GM21526 (cell line): ENCODE measurements around the gene SMOC2.

Experiments used
- ATAC-seq: cut with Tn5 transposase; IDR thresholded peaks from one replicate; pipeline ENCODE4 v1.9.1; 2021; ENCODE audit warnings: moderate library complexity; ENCODE audit not compliant: unreplicated experiment, low FRiP score

The SMOC2 gene, protein sequence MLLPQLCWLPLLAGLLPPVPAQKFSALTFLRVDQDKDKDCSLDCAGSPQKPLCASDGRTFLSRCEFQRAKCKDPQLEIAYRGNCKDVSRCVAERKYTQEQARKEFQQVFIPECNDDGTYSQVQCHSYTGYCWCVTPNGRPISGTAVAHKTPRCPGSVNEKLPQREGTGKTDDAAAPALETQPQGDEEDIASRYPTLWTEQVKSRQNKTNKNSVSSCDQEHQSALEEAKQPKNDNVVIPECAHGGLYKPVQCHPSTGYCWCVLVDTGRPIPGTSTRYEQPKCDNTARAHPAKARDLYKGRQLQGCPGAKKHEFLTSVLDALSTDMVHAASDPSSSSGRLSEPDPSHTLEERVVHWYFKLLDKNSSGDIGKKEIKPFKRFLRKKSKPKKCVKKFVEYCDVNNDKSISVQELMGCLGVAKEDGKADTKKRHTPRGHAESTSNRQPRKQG

GRCh38 chr6:168440520-168441433 is at the start of gene SMOC2:
SMOC2 (plus strand) TSS chr6:168441184; CDS start chr6:168441371, 187 bp downstream.
- ATAC-seq, result no peak

DNA sequence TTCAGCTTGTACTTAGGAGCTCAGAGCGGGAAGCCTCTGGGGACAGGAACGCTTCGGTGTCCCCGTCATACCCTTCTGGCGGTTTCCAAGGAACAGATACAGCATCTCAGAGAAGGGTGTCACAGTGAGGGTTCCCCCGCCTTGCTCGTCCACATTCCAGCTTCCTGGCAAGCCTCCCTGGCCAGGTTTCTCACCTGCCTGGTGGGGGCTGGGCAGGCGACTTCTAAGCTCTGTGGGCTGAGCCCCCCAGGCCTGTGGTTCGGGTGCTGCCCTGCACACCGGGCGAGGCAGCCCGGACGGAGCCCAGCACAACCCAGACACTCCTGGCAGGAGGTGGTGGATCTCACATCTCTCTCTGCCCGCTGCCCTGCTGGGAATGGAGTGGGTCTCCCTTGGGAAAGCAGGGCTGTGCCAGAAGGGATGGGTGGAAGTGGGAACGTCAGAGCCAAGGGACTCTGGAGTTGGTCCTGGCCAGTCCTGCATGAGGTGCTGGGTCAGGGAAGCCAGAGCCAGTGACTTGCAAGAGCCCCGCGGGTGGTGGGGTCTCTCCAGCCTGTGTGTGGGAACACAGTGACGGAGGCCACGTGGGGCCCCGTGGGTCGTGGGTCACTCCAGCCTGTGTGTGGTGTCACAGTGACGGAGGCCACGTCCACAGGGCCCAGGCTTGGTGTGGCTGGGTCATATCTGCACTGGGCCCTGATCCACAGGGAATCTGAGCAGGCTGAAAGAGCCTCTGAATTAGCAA is 47.7 kb upstream of the SMOC2 start:
- no peak for ATAC-seq

- no peak for ATAC-seq
These were observed 46.4 kb upstream of the SMOC2 start for GRCh38 chr6:168394606-168395005.

DNA sequence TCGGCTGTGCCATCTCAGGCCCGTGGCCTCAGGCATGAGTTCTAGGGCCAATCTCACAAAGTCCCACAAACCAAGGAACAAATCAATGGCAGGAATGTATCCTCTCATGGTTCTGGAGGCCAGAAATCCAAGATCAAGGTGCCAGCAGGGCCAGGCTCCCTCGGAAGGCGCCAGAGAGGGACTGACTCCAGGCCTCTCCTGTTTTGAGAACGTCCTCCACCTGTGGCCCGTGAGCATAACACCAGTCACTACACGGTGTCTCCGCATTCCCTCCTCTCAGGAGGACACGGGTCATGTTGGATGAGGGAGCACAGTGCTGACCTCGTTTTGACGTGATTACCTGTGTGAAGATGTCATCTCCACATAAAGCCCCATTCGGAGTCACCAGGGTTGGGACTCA is 45.0 kb upstream of the SMOC2 start:
- ATAC-seq, result no peak

- no peak for ATAC-seq
These were observed 44.4 kb upstream of the SMOC2 start for GRCh38 chr6:168396561-168396960.

DNA sequence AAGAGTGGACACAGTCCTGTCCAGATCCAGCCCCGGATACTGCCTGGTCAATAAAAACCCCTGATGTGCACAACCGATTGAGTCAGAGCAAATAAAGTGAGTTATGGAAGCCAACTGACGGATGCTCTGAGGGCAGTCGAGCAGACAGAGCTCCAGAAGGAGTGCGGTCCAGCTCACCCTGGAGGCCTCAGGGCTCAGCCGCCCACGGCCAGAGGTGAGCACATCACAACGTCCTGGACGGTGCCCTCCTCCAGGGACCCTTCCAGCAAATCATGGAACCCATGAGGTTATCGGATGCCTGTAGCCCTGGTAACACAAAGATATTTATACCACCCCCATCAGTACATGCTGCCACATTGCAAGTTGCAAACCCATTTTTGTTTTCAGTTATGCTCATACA is 44.0 kb upstream of the SMOC2 start:
- ATAC-seq, result no peak

- ATAC-seq, result no peak
These were observed 40.9 kb upstream of the SMOC2 start for GRCh38 chr6:168400037-168400436.

GRCh38 chr6:168403370-168404005 is 37.5 kb upstream of the SMOC2 start:
- no peak for ATAC-seq

DNA sequence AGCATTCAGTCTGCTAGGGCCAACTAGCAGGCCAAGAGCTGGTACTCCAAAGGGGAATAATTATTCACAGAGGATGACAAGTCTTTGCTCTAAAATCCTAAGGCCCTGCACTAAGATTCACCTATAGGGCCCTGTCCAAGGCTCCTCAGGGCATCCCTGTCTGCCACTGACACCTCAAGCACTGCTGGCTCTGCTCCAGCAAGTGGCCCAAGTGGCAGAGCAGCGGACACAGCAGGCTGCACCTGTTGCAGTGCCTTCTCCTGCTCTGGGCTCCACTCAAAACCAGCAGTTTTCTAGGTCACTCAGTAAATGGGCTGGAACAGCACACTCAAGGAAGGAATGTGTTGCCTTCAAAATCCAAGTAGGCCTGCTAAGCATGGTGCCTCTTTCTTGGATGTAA is 36.4 kb upstream of the SMOC2 start:
- no peak for ATAC-seq

DNA sequence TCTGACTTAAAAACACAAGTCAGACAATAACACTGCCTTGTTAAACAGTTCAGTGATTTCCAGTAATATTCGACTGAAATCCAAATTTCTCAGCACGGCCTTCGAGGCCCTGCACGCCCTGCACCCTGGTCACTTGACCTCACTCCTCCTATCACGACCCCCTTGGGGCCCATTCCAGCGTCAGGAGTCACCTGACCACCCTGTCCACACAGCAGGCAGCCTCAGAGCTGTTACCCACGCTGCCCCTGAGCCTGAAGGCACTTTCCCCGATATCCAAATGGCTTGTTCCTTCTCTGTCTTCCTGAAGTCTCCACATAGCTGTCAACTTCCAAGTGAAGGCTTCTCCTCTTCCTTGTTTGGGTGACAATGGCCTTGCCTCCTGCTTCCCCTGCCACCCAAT is 33.1 kb upstream of the SMOC2 start:
- no peak for ATAC-seq

GRCh38 chr6:168408504-168409136 is 32.4 kb upstream of the SMOC2 start:
- no peak for ATAC-seq

DNA sequence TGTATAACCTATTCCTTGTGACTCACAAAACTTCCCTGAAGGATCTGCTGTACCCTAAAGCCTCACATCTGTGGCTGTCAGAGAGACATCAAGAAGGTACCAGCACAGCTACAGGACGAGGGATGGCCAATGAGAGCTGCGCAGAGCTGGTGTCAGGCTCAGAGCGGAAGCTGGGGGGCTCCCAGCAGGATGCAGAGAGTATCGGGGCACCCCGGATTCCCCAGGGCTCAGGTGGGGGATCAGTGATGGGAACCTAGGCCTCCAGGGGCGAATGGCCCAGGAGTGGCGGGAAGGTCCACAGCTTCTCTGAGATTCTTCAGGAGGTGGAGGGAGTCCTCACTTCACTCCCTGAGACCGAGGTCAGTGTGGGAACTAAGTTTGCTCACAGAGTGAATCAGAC is 30.9 kb upstream of the SMOC2 start:
- ATAC-seq, result no peak

- ATAC-seq, result no peak
These were observed 30.4 kb upstream of the SMOC2 start for GRCh38 chr6:168410554-168411011.

GRCh38 chr6:168411130-168411529 is 29.9 kb upstream of the SMOC2 start:
- no peak for ATAC-seq

GRCh38 chr6:168411793-168412192 is 29.2 kb upstream of the SMOC2 start:
- no peak for ATAC-seq

DNA sequence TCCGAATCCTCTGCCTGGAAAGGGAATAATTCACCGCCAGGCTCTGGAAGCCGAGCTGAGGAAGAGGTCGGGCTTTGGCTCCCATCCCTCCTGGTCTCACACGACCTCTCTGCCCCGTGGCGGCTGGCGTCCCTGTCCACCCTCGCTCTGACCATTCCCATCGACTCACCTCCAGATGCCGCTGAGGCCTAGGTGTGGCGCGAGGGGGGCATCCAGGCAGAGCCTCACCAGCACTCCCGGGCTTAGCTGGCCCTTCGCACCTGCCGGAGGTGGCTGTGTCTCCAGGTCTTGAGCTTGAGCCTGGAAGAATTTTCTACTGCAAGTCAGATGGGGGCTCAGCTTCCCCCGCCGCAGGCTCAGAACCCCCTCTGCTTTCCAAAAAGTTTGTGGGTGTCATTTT is 28.5 kb upstream of the SMOC2 start:
- ATAC-seq, result no peak

- no peak for ATAC-seq
These were observed 27.8 kb upstream of the SMOC2 start for GRCh38 chr6:168413018-168413720.

GRCh38 chr6:168413856-168414255 is 27.1 kb upstream of the SMOC2 start:
- ATAC-seq, result no peak
